AG09309 (cell line): ENCODE data around the gene UBQLN3.

Source experiments
- DNase-seq: peaks from one replicate; pipeline ENCODE4 v3.0.0-alpha.2; 2010; ENCODE audit warnings: low read depth
- H3K4me3 ChIP-seq: 2 replicates; pipeline ENCODE4 v1.5.1; 2011; ENCODE audit warnings: mild to moderate bottlenecking, low read depth, low read length, moderate library complexity; ENCODE audit not compliant: control insufficient read depth
- TF ChIP-seq, protein P1 (sequence below): IDR thresholded peaks from 2 replicates; pipeline ENCODE4 v1.5.1; 2011; ENCODE audit warnings: mild to moderate bottlenecking, low read depth, low read length, inconsistent platforms; ENCODE audit not compliant: insufficient read depth, control insufficient read depth; ENCODE audit errors: missing control alignments

The UBQLN3 gene

DNA sequence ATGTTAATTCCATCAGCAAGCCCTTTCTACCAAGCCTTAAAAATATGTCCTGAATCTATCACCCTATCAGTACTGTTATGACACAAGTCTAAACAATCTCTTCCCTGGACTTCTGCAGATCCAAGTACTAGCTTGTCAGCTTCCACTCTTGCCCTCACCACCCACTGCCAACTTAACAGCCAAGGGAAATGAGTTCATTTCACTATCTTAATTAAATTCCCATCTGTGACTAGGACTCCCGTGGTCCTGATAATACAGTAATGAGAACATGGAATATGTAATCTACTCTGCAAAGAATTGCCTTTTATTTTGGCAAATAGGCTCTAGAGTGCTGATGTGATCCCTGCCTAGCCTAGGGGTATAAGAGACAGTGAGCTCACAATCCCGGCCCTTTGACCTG is 10.1 kb downstream of the UBQLN3 start:
- TF ChIP-seq, protein P1, sequence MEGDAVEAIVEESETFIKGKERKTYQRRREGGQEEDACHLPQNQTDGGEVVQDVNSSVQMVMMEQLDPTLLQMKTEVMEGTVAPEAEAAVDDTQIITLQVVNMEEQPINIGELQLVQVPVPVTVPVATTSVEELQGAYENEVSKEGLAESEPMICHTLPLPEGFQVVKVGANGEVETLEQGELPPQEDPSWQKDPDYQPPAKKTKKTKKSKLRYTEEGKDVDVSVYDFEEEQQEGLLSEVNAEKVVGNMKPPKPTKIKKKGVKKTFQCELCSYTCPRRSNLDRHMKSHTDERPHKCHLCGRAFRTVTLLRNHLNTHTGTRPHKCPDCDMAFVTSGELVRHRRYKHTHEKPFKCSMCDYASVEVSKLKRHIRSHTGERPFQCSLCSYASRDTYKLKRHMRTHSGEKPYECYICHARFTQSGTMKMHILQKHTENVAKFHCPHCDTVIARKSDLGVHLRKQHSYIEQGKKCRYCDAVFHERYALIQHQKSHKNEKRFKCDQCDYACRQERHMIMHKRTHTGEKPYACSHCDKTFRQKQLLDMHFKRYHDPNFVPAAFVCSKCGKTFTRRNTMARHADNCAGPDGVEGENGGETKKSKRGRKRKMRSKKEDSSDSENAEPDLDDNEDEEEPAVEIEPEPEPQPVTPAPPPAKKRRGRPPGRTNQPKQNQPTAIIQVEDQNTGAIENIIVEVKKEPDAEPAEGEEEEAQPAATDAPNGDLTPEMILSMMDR = no peak
- no peak overlapping the region for H3K4me3 ChIP-seq
- no peak for DNase-seq

DNA sequence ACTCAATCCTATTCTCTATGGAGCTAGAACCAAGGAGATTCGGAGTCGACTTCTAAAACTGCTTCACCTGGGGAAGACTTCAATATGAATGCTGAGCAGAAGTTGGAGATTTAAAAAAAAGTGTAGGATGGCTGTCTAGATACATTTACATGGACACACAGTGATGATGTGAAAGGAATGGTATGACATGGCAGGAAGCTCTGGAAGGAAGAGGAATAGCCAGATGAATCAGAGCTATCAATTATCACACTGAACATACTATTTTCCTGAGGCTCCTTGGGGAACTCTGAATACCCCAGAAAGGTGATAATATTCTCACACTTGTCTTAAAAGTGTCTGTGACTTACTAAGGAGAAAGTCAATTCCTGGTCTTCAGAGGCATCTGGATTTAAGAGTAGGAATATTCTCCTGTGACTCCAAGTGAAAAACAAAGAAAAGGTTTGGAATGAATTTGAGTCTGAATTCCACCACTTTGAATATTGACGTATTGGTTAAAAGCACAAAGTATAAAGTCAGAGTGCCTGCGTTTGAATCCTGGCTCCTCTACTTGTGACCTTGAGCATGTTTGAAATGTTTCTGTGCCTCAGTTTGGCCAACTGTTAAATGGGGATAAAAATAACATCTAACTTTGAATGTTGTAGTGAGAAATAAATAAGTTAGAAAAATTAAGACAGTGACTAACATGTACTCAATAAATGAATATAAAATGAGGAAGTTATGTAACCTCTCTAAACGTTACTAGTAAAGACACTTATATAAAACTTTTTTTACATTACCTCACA is 20.0 kb downstream of the UBQLN3 start:
- no peak overlapping the region for H3K4me3 ChIP-seq

DNA sequence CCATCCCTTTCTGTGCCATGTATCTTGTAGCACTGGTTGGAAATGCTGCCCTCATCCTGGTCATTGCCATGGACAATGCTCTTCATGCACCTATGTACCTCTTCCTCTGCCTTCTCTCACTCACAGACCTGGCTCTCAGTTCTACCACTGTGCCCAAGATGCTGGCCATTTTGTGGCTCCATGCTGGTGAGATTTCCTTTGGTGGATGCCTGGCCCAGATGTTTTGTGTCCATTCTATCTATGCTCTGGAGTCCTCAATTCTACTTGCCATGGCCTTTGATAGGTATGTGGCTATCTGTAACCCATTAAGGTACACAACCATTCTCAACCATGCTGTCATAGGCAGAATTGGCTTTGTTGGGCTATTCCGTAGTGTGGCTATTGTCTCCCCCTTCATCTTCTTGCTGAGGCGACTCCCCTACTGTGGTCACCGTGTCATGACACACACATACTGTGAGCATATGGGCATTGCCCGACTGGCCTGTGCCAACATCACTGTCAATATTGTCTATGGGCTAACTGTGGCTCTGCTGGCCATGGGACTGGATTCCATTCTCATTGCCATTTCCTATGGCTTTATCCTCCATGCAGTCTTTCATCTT is 20.9 kb downstream of the UBQLN3 start:
- no peak overlapping the region for H3K4me3 ChIP-seq
- TF ChIP-seq, protein P1 = no peak
- no peak for DNase-seq

More for the DNA sequence above, 20.0 kb downstream of the UBQLN3 start:
- TF ChIP-seq, protein P1 = no peak
- DNase-seq = no peak

DNA sequence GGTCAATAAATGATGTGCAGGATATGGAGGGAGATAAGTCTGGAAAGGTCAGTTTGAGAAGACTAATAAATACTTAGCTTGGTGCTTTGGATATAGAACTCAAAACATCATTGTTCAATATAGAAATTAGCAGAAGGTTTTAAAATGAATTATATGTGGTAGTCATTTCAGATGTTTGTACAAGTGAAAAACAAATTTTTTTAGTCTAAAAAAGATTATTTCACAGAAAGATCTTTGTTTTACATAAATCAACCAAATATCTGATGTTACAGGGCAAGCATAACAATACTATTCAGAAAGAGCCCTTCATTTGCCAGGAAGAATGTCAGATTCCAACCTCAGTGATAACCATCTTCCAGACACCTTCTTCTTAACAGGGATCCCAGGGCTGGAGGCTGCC is 21.4 kb downstream of the UBQLN3 start, which contains the start of gene OR52D1:
TSS of gene OR52D1 (plus strand) at position 301 of the 400 bp plus-strand sequence. CDS start at position 323, 22 bp downstream.
- H3K4me3 ChIP-seq = no peak within 1 kb of the TSS

DNA sequence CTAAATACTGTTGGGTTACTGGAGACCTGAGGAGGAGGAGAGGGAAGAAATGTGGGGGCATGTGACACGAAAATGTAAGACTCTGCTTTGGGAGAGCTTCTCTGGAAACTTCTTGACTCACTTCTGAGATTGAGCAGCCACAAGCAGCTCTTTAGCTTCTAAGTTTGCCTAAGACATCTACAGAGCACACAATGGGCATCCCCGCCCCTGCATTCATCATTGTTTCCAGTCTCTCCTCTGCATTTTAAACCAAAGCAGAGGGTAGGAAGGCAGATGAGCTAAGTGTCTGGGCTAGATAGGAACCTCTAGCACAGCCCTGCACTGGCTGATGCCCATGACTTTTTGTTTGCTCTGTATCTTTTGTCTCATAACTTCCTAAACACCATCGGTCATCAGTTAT is 23.3 kb downstream of the UBQLN3 start:
- no peak overlapping the region for H3K4me3 ChIP-seq
- no peak for DNase-seq
- TF ChIP-seq, protein P1 = no peak

More for the DNA sequence above, 21.4 kb downstream of the UBQLN3 start, which contains the start of gene OR52D1:
- TF ChIP-seq, protein P1 = no peak
- DNase-seq = no peak

DNA sequence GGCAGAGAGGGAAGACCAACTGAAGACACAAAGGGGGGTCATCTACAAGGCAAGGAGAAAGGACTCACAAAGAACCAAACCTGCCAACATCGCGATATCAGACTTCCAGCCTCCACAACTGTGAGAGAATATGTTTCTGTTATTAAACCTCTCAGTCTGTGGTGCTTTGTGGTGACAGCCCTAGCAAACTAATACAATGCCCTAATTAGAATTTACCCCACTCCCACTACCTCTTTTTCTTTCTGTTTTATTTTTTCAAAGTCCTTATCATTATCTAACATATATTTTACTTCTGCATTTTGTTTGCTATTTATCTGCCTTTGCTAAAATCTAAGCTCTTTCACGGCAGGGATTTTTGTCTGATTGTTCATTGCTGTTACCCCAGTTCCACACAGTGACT is 23.8 kb downstream of the UBQLN3 start:
- no peak overlapping the region for H3K4me3 ChIP-seq
- TF ChIP-seq, protein P1 = no peak
- DNase-seq = no peak
